Stimulated activated CD4-positive, alpha-beta T cell treated with anti-CD3 and anti-CD28 coated beads, Interleukin-15, amount 100 ng/mL, for 48 hours (primary cell): ENCODE results near the gene ADARB2.
"Not testable (repeated sequence)": the region's sequence is repeated elsewhere in the genome, so short reads cannot be mapped to it uniquely, and the experiment has no call there.

Experiments used
- DNase-seq, 2 donors: peaks; one replicate each; pipeline ENCODE4 v3.0.0-alpha.2; 2020; ENCODE audit warnings: low read depth in 2 of 2

The ADARB2 gene

DNA sequence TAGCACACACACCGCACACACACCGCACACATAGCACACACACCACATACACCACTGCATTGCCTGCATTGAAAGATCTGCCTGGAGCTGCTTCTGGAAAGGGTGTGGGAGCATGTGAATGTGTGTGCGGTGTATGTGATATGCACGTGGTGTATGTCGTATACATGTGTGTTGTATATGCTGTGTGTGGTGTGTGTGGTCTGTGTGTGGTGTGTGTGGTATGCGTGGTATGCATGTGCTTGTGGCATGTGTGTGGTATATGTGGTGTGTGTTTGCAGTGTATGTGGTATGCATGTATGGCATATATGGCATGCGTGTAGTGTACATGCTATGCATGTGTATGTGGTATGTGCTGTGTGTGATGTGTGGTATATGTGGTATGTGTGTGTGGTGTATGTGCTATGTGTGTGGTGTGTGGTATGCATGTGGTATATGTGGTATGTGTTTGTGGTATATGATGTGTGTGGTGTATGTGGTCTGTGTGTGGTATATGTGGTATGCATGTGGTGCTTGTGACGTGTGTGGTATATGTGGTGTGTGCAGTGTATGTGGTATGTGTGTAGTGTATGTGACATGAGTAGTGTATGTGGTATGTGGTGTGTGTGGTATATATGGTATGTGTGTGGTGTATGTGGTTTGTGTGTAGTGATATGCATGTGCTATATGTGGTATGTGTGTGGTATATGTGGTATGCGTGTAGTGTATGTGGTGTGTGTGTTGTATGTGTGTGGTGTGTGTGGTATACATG, 505.0 kb downstream of the ADARB2 start:
- DNase-seq = no peak

GRCh38 chr10:1230592-1231275, 506.6 kb downstream of the ADARB2 start:
- DNase-seq = no peak

DNA sequence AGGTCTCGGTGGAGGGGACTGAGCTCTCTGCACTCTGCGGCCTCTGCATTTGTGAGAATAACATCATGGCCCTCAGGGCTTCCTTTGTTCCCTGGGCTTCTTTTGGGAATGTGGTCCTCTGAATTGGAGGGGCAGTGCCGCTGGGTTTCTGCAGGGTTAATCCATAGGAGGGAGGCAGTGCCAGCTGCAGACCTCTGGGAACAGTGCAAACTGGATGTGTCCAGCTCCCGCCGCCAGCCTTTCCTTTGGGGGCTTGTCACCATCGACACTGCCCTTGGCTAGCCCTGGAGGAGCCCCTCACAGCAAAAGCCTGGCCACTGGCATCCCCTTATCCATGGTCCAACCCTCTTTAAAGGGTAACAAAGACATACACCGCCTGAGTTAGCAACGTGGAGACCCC, 507.2 kb downstream of the ADARB2 start:
- no peak for DNase-seq

- no peak for DNase-seq
These were observed 507.8 kb downstream of the ADARB2 start for GRCh38 chr10:1229574-1229973.

GRCh38 chr10:1229116-1229515, 508.2 kb downstream of the ADARB2 start:
- no peak for DNase-seq

- DNase-seq = no peak
These were observed 508.8 kb downstream of the ADARB2 start for GRCh38 chr10:1228467-1228975.

DNA sequence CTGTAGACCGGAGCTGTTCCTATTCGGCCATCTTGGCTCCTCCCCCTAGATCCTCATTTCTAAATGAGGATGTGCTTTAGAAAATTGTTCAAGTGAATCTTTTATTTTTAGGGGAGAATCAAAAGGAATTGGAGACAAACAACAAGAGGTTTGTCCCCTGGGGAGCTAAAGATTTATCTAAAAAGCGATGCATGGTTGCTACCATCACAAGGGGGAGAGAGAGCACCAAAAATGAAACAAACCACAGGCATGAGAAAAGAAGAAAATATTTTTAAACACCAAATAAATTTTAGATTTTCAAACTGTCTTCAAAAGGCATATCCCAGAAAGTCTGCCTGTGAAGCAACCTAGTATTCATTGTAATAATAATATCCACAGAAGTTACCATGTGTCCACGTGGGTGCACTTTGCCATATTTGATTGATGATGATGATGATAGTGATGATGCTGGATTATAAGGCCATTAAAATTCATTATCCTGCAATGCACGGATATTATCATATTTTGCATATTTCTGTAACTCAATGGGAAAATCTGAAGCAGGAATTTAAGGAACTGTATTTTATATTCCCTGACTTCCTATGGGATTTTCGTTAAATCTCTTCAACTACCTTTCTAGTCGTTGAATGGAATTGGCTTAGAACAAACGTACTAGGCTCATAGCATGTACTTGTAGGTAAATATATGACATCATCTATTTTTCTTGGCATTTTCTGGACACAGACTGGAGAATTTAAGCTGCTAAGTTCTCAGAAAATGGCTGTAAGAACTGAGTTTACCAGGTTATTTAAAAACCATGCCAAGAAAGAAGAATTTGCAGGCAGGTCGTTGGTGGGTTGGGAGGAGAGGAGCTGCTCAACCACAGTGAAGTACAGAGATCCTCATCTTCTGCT, 509.6 kb downstream of the ADARB2 start:
- no peak for DNase-seq

- not testable (repeated sequence) for DNase-seq
These were observed 510.4 kb downstream of the ADARB2 start for GRCh38 chr10:1226907-1227306.

DNA sequence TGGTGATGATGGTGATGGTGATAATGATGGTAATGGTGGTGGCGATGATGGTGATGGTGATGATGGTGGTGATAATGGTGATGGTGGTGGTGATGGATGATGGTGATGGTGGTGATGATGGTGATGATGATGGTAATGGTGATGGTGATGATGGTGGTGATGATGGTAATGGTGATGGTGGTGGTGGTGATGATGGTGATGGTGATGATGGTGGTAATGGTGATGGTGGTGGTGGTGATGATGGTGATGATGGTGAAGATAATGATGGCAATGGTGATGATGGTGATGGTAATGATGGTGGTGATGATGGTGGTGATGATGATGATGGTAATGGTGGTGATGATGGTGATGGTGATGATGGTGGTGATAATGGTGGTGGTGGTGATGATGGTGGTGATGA, 517.5 kb downstream of the ADARB2 start:
- DNase-seq = not testable (repeated sequence)

DNA sequence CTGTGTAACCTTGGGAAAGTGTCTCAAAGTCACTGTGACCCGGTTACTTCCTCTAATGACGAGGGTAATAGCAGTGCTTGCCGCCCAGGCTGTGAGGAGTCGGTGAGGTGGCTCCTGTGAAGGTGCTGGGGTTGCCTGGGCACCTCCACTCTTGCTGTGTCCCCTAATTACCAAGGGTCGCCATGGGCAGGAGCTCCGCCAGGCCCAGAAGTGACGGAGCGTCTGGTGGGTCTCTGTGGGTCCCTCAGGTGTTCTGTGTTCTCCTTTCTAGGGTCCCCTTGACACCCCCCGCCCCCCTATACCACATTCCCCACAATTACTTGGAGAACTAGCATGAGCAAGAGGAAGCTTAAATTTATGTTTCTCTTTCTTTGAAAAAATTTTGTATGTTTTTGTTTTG, 519.7 kb downstream of the ADARB2 start:
- DNase-seq = no peak

DNA sequence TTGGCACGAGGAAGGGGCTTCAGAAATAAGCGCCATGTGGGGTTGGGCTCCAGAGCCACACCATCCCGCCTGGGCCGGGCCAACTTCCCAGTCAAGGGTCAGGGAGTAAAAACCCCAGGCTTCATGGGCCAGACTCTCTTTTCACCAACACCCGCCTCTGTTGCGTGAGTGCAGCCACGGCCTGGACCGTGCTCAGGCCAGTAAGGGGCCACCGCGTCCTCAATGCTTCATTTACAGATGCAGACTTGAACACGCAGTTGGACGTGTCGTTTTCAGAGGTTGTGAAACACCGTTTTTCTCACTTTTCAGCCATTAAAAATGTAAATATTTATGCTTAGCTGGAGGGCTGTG, 520.1 kb downstream of the ADARB2 start:
- DNase-seq = no peak

GRCh38 chr10:1216574-1217236, 520.6 kb downstream of the ADARB2 start:
- DNase-seq = no peak

DNA sequence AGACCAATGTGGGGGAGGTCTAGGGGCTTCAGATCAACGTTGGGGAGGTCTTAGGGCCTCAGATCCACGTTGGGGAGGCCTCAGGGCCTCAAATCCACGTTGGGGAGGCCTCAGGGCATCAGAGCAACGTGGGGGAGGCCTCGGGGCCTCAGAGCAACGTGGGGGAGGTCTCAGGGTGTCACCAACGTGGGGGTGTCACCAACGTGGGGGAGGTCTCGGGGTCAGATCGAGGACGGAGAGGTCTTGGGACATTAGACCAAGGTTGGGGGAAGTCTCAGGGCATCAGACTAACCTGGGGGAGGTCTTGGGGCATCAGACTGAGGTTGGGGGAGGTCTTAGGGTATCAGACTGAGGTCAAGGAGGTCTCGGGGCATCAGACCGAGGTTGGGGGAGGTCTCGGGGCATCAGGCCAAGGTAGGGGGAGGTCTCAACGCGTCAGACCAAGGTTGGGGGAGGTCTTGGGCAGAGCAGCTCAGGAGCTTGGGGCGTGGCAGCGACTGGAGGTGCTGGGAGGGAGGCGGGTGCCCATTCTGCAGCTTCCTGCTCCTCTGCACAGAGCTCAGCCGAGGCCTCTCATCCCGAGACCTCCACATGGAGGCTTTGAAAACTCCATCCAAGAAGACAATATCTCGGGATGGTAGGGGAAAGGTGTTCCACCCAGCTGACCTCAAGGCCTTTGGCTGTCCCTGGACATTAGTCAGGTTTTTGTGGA, 521.3 kb downstream of the ADARB2 start:
- DNase-seq = no peak

GRCh38 chr10:1214882-1215540, 522.3 kb downstream of the ADARB2 start:
- DNase-seq = no peak

DNA sequence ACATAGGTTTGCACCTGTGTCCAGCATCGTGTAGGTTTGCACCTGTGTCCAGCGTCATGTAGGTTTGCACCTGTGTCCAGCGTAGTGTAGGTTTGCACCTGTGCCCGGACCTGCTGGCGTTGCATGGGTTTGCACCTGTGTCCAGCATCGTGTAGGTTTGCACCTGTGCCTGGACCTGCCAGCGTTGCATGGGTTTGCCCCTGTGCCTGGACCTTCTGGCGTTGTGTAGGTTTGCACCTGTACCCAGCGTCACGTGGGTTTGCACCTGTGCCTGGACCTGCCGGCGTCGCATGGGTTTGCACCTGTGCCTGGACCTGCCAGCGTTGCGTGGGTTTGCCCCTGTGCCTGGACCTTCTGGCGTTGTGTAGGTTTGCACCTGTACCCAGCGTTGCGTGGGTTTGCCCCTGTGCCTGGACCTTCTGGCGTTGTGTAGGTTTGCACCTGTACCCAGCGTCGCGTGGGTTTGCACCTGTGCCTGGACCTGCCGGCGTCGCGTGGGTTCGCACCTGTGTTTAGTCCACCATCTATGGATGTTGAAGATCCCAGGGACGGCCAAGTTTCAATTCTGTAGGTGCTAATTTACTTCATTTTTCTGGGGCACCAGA, 523.2 kb downstream of the ADARB2 start:
- no peak for DNase-seq

- DNase-seq = no peak
These were observed 523.9 kb downstream of the ADARB2 start for GRCh38 chr10:1213252-1214070.

DNA sequence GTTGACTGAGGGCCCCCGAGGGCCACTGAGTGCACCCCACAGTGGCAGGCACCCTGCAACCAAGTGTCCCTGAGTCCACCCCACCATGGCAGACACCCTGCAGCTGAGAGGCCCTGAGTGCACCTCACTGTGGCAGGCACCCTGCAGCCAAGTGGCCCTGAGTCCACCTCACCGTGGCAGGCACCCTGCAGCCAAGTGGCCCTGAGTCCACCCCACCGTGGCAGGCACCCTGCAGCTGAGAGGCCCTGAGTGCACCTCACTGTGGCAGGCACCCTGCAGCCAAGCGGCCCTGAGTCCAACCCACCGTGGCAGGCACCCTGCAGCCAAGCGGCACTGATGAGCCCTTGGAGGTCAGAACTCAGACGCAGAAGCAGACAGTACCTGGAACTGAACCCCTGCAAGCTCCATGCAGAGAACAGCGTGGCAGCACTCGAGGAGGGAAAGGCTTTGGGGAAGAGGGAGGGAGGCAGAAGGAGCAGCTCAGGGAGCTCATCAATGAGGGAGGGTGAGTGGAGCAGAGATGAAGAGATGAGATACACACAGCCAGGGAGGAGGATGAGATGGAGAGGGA, 524.7 kb downstream of the ADARB2 start:
- DNase-seq = no peak

GRCh38 chr10:1211844-1212570, 525.3 kb downstream of the ADARB2 start:
- no peak for DNase-seq
